PC-3 (cell line): Measurements from ENCODE around the gene GABBR2. TPM values are rescaled to one million over a fixed set of nuclear protein-coding genes. Genes with fewer than 3 reads are reported as not detected.

ENCODE experiments used
- ATAC-seq: fragments of 200-7000 bp; cut with Tn5 transposase; 2 replicates; pipeline ENCODE4 v1.9.1; 2020; ENCODE audit warnings: mild to moderate bottlenecking, moderate library complexity
- BruUV-seq: library from RNA; stranded (reverse); fragments of 400-500 nt; replicated peaks from 2 replicates; lab custom pipeline; 2021; lab: Mats Ljungman, UMichigan
- CTCF ChIA-PET: fragments of 300-600 bp; sonication (Branson Sonifier 250); formaldehyde crosslinking; loops from one replicate; lab custom pipeline; 2022; ENCODE audit warnings: antibody characterized with exemption; lab: Charles Lee
- POLR2A ChIA-PET: fragments of 300-600 bp; sonication (Branson Sonifier 250); formaldehyde crosslinking; loops from one replicate; lab custom pipeline; 2022; ENCODE audit warnings: antibody characterized with exemption; ENCODE audit not compliant: unreplicated experiment; lab: Charles Lee
- DNase-seq: peaks from one replicate; pipeline ENCODE4 v3.0.0-alpha.2; 2015
- H2AFZ ChIP-seq: fragments of 300-600 bp; sonication (generic); 2 replicates; pipeline ENCODE4 v1.6.0; 2016; ENCODE audit warnings: antibody characterized with exemption, low read length
- H3F3A ChIP-seq: fragments of 300-600 bp; sonication (generic); one replicate; pipeline ENCODE4 v1.6.0; 2017; ENCODE audit warnings: antibody characterized with exemption, low read length, control low read depth, mild to moderate bottlenecking; ENCODE audit not compliant: unreplicated experiment
- H3K27ac ChIP-seq: fragments of 300-600 bp; sonication (generic); 2 replicates; pipeline ENCODE4 v1.5.1; 2016; ENCODE audit warnings: mild to moderate bottlenecking, low read length
- H3K27me3 ChIP-seq: fragments of 300-600 bp; sonication (generic); 2 replicates; pipeline ENCODE4 v1.6.1; 2016; ENCODE audit warnings: low read length, mixed read lengths
- H3K36me3 ChIP-seq: fragments of 300-600 bp; sonication (generic); 2 replicates; pipeline ENCODE4 v1.6.1; 2016; ENCODE audit warnings: low read depth, mixed run types, low read length, mixed read lengths
- H3K4me1 ChIP-seq: fragments of 300-600 bp; sonication (generic); 2 replicates; pipeline ENCODE4 v1.5.1; 2016; ENCODE audit warnings: low read length; ENCODE audit not compliant: insufficient read depth
- H3K4me2 ChIP-seq: fragments of 300-600 bp; sonication (generic); 2 replicates; pipeline ENCODE4 v1.6.0; 2016; ENCODE audit warnings: low read length
- H3K4me3 ChIP-seq: fragments of 300-600 bp; sonication (generic); 2 replicates; pipeline ENCODE4 v1.5.1; 2016; ENCODE audit warnings: mild to moderate bottlenecking, low read length, mixed read lengths
- H3K79me2 ChIP-seq: fragments of 300-600 bp; sonication (generic); 2 replicates; pipeline ENCODE4 v1.6.1; 2017; ENCODE audit warnings: low read length, mixed read lengths
- H3K9ac ChIP-seq: fragments of 300-600 bp; sonication (generic); 2 replicates; pipeline ENCODE4 v1.6.0; 2016; ENCODE audit warnings: mild to moderate bottlenecking, low read length
- H3K9me2 ChIP-seq: fragments of 300-600 bp; sonication (generic); replicated peaks from 2 replicates; pipeline ENCODE4 v1.6.1; 2016; ENCODE audit warnings: mixed run types, low read length, mixed read lengths
- H3K9me3 ChIP-seq: fragments of 300-600 bp; sonication (generic); 2 replicates; pipeline ENCODE4 v1.6.1; 2016; ENCODE audit warnings: low read length, mixed read lengths
- H4K20me1 ChIP-seq: fragments of 300-600 bp; sonication (generic); 2 replicates; pipeline ENCODE4 v1.6.1; 2016; ENCODE audit warnings: low read length, mixed read lengths
- CTCF ChIP-seq: fragments of 300-600 bp; sonication (generic); conservative IDR thresholded peaks from 2 replicates; pipeline ENCODE4 v1.5.1; 2017; ENCODE audit warnings: antibody characterized with exemption, low read depth, mild to moderate bottlenecking, low read length
- EZH2 ChIP-seq: fragments of 300-600 bp; sonication (generic); IDR thresholded peaks from one replicate; pipeline ENCODE4 v1.6.1; 2017; ENCODE audit warnings: antibody characterized with exemption, mild to moderate bottlenecking, low read length; ENCODE audit not compliant: unreplicated experiment
- EZH2phosphoT487 ChIP-seq: fragments of 300-600 bp; sonication (generic); IDR thresholded peaks from 2 replicates; pipeline ENCODE4 v1.6.1; 2018; ENCODE audit warnings: mild to moderate bottlenecking, antibody characterized with exemption, low read length, borderline replicate concordance
- intact Hi-C: fragments of 100-400 bp; cut with micrococcal nuclease; formaldehyde crosslinking; loops from 2 replicates; pipeline ENCODE4 v1.9.0; 2023
- total RNA-seq: library from RNA; depleted of rRNA; stranded (reverse); fragments of >200 nt; gene quantifications from 2 replicates; pipeline ENCODE4 v1.2.3, GENCODE V29; 2014

Gene GABBR2
- total RNA-seq, 1 experiment from 2014 or later = 0.44 TPM

DNA sequence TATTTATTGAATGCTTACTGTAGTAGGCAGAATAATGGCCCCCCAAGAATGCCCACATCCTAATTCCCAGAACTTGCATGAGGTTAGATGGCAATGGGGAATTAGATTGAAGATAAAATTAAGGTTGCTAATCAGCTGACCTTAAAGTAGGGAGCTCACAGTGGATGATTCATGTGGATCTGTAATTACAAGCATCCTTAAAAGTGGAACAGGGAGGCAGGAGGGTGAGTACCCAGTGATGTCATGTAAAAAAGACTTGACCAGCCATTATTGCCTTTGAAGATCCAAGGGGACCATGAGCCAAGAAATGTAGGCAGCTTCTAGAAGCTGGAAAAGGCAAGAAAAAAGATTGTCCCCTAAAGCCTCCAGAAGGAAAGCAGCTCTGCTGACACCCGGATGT is 71.4 kb downstream of the GABBR2 start:
- no TSS peak for BruUV-seq
- ChIA-PET POLR2A (no interaction called here), CTCF (no interaction called here)
- H3K9ac ChIP-seq = no peak overlapping the region
- no peaks in the 10 kb centered on the region for H3F3A ChIP-seq
- H2AFZ ChIP-seq = no peak overlapping the region
- no peak overlapping the region for H3K27ac ChIP-seq
- ATAC-seq (no peak), DNase-seq (no peak)
- H3K4me1 ChIP-seq = peaks cover 5% of the 10 kb centered on the region
- intact Hi-C loops = no loop called here
- H3K27me3 ChIP-seq = no peaks in the 10 kb centered on the region
- TF ChIP-seq CTCF = no peak
- TF ChIP-seq EZH2 = no peak
- TF ChIP-seq EZH2phosphoT487 = no peak
- H3K36me3 ChIP-seq = no peaks in the 10 kb centered on the region
- H3K9me2 ChIP-seq = no peaks in the 10 kb centered on the region
- no peaks in the 10 kb centered on the region for H3K9me3 ChIP-seq
- H3K4me2 ChIP-seq = no peak overlapping the region
- no peaks in the 10 kb centered on the region for H3K79me2 ChIP-seq
- H3K4me3 ChIP-seq = no peak overlapping the region
- H4K20me1 ChIP-seq = no peaks in the 10 kb centered on the region

DNA sequence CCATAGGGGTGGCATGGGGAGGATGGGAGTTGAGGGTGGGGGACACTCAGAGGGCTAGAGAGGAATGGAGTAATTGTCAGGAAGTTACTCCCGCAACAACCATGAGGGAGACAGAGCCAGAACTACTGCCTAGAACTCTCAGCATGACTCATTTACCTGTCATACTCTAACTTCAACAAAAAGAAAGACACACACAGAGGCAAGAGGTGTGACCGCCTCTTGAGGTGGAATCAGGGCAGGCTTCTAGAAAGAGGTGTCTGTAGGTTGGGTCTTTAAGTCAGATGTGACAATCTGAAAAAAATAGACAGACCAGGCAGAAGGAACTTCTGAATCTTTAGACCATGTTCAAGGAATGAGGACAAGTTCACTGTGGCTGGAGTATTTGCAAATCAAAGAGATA is 73.4 kb downstream of the GABBR2 start:
- ChIA-PET POLR2A (no interaction called here), CTCF (no interaction called here)
- Histone ChIP-seq H3K9me3 (no peaks in the 10 kb centered on the region), H3K79me2 (no peaks in the 10 kb centered on the region), H3K27me3 (no peaks in the 10 kb centered on the region), H3F3A (no peaks in the 10 kb centered on the region), H3K9ac (no peak overlapping the region), H2AFZ (no peak overlapping the region; the same call in 1 of the 2 replicates), H3K4me3 (no peak overlapping the region), H3K4me1 (peaks cover 5% of the 10 kb centered on the region), H3K4me2 (no peak overlapping the region), H3K27ac (no peak overlapping the region), H4K20me1 (no peaks in the 10 kb centered on the region), H3K9me2 (no peaks in the 10 kb centered on the region), H3K36me3 (no peaks in the 10 kb centered on the region)
- TF ChIP-seq EZH2phosphoT487 (no peak), CTCF (no peak), EZH2 (no peak)
- no TSS peak for BruUV-seq
- intact Hi-C loops = no loop called here
- DNase-seq = peak; percentile 68
- ATAC-seq = peak; percentile 93

- ChIA-PET POLR2A (no interaction called here), CTCF (no interaction called here)
- TF ChIP-seq EZH2phosphoT487 (no peak), CTCF (no peak), EZH2 (no peak)
- no peaks in the 10 kb centered on the region for H3F3A ChIP-seq
- H3K9ac ChIP-seq = no peak overlapping the region
- no peaks in the 10 kb centered on the region for H3K79me2 ChIP-seq
- H3K4me3 ChIP-seq = no peak overlapping the region
- BruUV-seq = no TSS peak
- no peaks in the 10 kb centered on the region for H4K20me1 ChIP-seq
- intact Hi-C loops = no loop called here
- DNase-seq = no peak
- no peak overlapping the region for H3K27ac ChIP-seq
- no peak overlapping the region for H3K4me2 ChIP-seq
- H3K4me1 ChIP-seq = peaks cover 5% of the 10 kb centered on the region
- ATAC-seq = peak; percentile 29
- H3K27me3 ChIP-seq = no peaks in the 10 kb centered on the region
- no peaks in the 10 kb centered on the region for H3K9me3 ChIP-seq
- H3K36me3 ChIP-seq = no peaks in the 10 kb centered on the region
- no peaks in the 10 kb centered on the region for H3K9me2 ChIP-seq
- H2AFZ ChIP-seq = no peak overlapping the region; the same call in 1 of the 2 replicates
Measured at GRCh38 chr9:98634685-98635336, 73.9 kb downstream of the GABBR2 start.
